Measurements from ENCODE around the gene DENND10.

- TF ChIP-seq POLR2AphosphoS5 (IDR thresholded peaks at IDR 0.05; ENCODE audit: insufficient read depth in 1 of 2, low read depth in 1 of 2) (no peak), POLR2A (IDR thresholded peaks at IDR 0.05) (no peak)
- TF ChIP-seq, protein P1, sequence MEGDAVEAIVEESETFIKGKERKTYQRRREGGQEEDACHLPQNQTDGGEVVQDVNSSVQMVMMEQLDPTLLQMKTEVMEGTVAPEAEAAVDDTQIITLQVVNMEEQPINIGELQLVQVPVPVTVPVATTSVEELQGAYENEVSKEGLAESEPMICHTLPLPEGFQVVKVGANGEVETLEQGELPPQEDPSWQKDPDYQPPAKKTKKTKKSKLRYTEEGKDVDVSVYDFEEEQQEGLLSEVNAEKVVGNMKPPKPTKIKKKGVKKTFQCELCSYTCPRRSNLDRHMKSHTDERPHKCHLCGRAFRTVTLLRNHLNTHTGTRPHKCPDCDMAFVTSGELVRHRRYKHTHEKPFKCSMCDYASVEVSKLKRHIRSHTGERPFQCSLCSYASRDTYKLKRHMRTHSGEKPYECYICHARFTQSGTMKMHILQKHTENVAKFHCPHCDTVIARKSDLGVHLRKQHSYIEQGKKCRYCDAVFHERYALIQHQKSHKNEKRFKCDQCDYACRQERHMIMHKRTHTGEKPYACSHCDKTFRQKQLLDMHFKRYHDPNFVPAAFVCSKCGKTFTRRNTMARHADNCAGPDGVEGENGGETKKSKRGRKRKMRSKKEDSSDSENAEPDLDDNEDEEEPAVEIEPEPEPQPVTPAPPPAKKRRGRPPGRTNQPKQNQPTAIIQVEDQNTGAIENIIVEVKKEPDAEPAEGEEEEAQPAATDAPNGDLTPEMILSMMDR (IDR thresholded peaks at IDR 0.05) = no peak
Observed at GRCh38 chr10:119132521-119133345, 28.8 kb downstream of the DENND10 start.
